AML-193 (cell line): ENCODE measurements around the gene IER2.
A peak's percentile ranks its signal among the peaks of the same experiment; 100 is the strongest.
"Not testable (repeated sequence)": the region's sequence is repeated elsewhere in the genome, so short reads cannot be mapped to it uniquely, and the experiment has no call there.

ENCODE experiments used
- DNase-seq, 2 experiments: peaks; one replicate each; lab custom pipeline; 2025; lab: John Stamatoyannopoulos, UW

IER2 gene

GRCh38 chr19:13138171-13138915 is 11.9 kb upstream of the IER2 start:
- DNase-seq, result no peak

GRCh38 chr19:13138916-13139198 is 11.4 kb upstream of the IER2 start:
- no peak for DNase-seq

- no peak for DNase-seq
These were observed 10.4 kb upstream of the IER2 start for GRCh38 chr19:13139633-13140311.

GRCh38 chr19:13146763-13147563 is 3.2 kb upstream of the IER2 start:
- peak; percentile 36 to 57 for DNase-seq

GRCh38 chr19:13149173-13149627 is 1.0 kb upstream of the IER2 start:
- DNase-seq, result not testable (repeated sequence)

GRCh38 chr19:13149628-13150186 is 504 bp upstream of the IER2 start:
- DNase-seq, result no peak

- no peak for DNase-seq
These were observed 857 bp downstream of the IER2 start for GRCh38 chr19:13150931-13151604.

GRCh38 chr19:13151605-13152355 is 1.6 kb downstream of the IER2 start:
- peak; percentile 90 to 94 for DNase-seq

- DNase-seq, result no peak
These were observed 2.3 kb downstream of the IER2 start for GRCh38 chr19:13152356-13152973.

GRCh38 chr19:13152974-13153568 is 2.9 kb downstream of the IER2 start:
- peak; percentile 83 to 87 for DNase-seq

- DNase-seq, result peak in 1 of 2 experiments; percentile 27
These were observed 3.5 kb downstream of the IER2 start for GRCh38 chr19:13153569-13154240.

- DNase-seq, result peak; percentile 62 to 74
These were observed 4.1 kb downstream of the IER2 start for GRCh38 chr19:13154241-13154778.

GRCh38 chr19:13154911-13155471 is 4.8 kb downstream of the IER2 start:
- DNase-seq, result peak in 1 of 2 experiments; percentile 10

- peak; percentile 21 to 22 for DNase-seq
These were observed 5.5 kb downstream of the IER2 start for GRCh38 chr19:13155472-13156359.

- no peak for DNase-seq
These were observed 9.5 kb downstream of the IER2 start for GRCh38 chr19:13159713-13160112.

- DNase-seq, result no peak
These were observed 10.3 kb downstream of the IER2 start for GRCh38 chr19:13160557-13160956.

- DNase-seq, result peak; percentile 86 to 92
These were observed 12.8 kb downstream of the IER2 start for GRCh38 chr19:13162724-13163608.
